GM18858 (cell line): Measurements from ENCODE around the gene CCDC171.
"Not testable (repeated sequence)": the region's sequence is repeated elsewhere in the genome, so short reads cannot be mapped to it uniquely, and the experiment has no call there.

ENCODE experiments used
- ATAC-seq: cut with Tn5 transposase; IDR thresholded peaks from one replicate; pipeline ENCODE4 v1.9.1; 2021; ENCODE audit not compliant: unreplicated experiment

Gene CCDC171

GRCh38 chr9:15549611-15550010 is 3.2 kb upstream of the CCDC171 start:
- no peak for ATAC-seq

GRCh38 chr9:15553528-15553898 is 670 bp downstream of the CCDC171 start:
- ATAC-seq: peak; percentile 2

- ATAC-seq: no peak
These were observed 17.9 kb downstream of the CCDC171 start for GRCh38 chr9:15570769-15571168.

GRCh38 chr9:15572200-15572770 is 19.4 kb downstream of the CCDC171 start:
- ATAC-seq: no peak

- no peak for ATAC-seq
These were observed 23.7 kb downstream of the CCDC171 start for GRCh38 chr9:15576350-15577050.

- no peak for ATAC-seq
These were observed 25.9 kb downstream of the CCDC171 start for GRCh38 chr9:15578714-15579113.

- ATAC-seq: no peak
These were observed 31.5 kb downstream of the CCDC171 start for GRCh38 chr9:15584379-15584778.

GRCh38 chr9:15592317-15592716 is 39.5 kb downstream of the CCDC171 start:
- ATAC-seq: no peak

- not testable (repeated sequence) for ATAC-seq
These were observed 40.1 kb downstream of the CCDC171 start for GRCh38 chr9:15592940-15593339.

- ATAC-seq: not testable (repeated sequence)
These were observed 48.0 kb downstream of the CCDC171 start for GRCh38 chr9:15600666-15601330.

- peak; percentile 54 for ATAC-seq
These were observed 54.0 kb downstream of the CCDC171 start for GRCh38 chr9:15606643-15607472.

- ATAC-seq: peak; percentile 67
These were observed 60.1 kb downstream of the CCDC171 start for GRCh38 chr9:15612962-15613361.

GRCh38 chr9:15617782-15618181 is 64.9 kb downstream of the CCDC171 start:
- no peak for ATAC-seq

GRCh38 chr9:15618540-15619331 is 65.9 kb downstream of the CCDC171 start:
- no peak for ATAC-seq

GRCh38 chr9:15622318-15622971 is 69.6 kb downstream of the CCDC171 start:
- no peak for ATAC-seq

GRCh38 chr9:15635752-15636151 is 82.9 kb downstream of the CCDC171 start:
- ATAC-seq: no peak

GRCh38 chr9:15640121-15640520 is 87.3 kb downstream of the CCDC171 start:
- ATAC-seq: no peak

- ATAC-seq: no peak
These were observed 88.4 kb downstream of the CCDC171 start for GRCh38 chr9:15641291-15641690.

- no peak for ATAC-seq
These were observed 89.6 kb downstream of the CCDC171 start for GRCh38 chr9:15642369-15642962.

- ATAC-seq: peak; percentile 52
These were observed 117.4 kb downstream of the CCDC171 start for GRCh38 chr9:15670246-15670645.
